Activated CD4-positive, alpha-beta T cell treated with anti-CD3 and anti-CD28 coated beads, Interleukin-2, amount 50 U/mL, for 4 hours (primary cell): Measurements from ENCODE around the gene HTRA3.
"Not testable (repeated sequence)": the region's sequence is repeated elsewhere in the genome, so short reads cannot be mapped to it uniquely, and the experiment has no call there.

ENCODE experiments used
- DNase-seq, 2 experiments: peaks; one replicate each; pipeline ENCODE4 v3.0.0-alpha.2; 2020

HTRA3 gene

GRCh38 chr4:8332038-8332857 is 62.7 kb downstream of the HTRA3 start:
- no peak for DNase-seq

GRCh38 chr4:8332891-8333331 is 63.4 kb downstream of the HTRA3 start:
- no peak for DNase-seq

GRCh38 chr4:8333726-8334460 is 64.3 kb downstream of the HTRA3 start:
- DNase-seq, result no peak

GRCh38 chr4:8334786-8335460 is 65.4 kb downstream of the HTRA3 start:
- no peak for DNase-seq

GRCh38 chr4:8335848-8336247 is 66.3 kb downstream of the HTRA3 start:
- DNase-seq, result no peak

GRCh38 chr4:8336412-8337075 is 67.0 kb downstream of the HTRA3 start:
- DNase-seq, result no peak

- DNase-seq, result no peak
Observed at GRCh38 chr4:8338351-8338961, 68.9 kb downstream of the HTRA3 start.

GRCh38 chr4:8340781-8341241 is 71.3 kb downstream of the HTRA3 start:
- DNase-seq, result no peak

- not testable (repeated sequence) for DNase-seq
Observed at GRCh38 chr4:8341281-8341680, 71.7 kb downstream of the HTRA3 start.

GRCh38 chr4:8341691-8342090 is 72.1 kb downstream of the HTRA3 start:
- DNase-seq, result no peak

GRCh38 chr4:8342651-8343261 is 73.2 kb downstream of the HTRA3 start:
- no peak for DNase-seq

- DNase-seq, result no peak
Observed at GRCh38 chr4:8343262-8343966, 73.9 kb downstream of the HTRA3 start.

- DNase-seq, result no peak
Observed at GRCh38 chr4:8343967-8344331, 74.4 kb downstream of the HTRA3 start.

- no peak for DNase-seq
Observed at GRCh38 chr4:8344377-8344776, 74.8 kb downstream of the HTRA3 start.

- no peak for DNase-seq
Observed at GRCh38 chr4:8345053-8345945, 75.7 kb downstream of the HTRA3 start.

- DNase-seq, result no peak
Observed at GRCh38 chr4:8345946-8346814, 76.6 kb downstream of the HTRA3 start.

GRCh38 chr4:8346838-8347605 is 77.5 kb downstream of the HTRA3 start:
- DNase-seq, result no peak

- no peak for DNase-seq
Observed at GRCh38 chr4:8347660-8348059, 78.1 kb downstream of the HTRA3 start.

GRCh38 chr4:8348071-8348470 is 78.5 kb downstream of the HTRA3 start:
- DNase-seq, result no peak
